ENCODE data around the gene UBE2D2. TPM values are rescaled to one million over a fixed set of nuclear protein-coding genes. Genes with fewer than 3 reads are reported as not detected.
A peak's percentile ranks its signal among the peaks of the same experiment; 100 is the strongest.

The UBE2D2 gene
- total and polyA plus RNA-seq, 10 of the 15 experiments (the other 5 are each of a cell fraction or from before 2014, with no cell fraction given), result 58.6 to 245 (median 128) TPM

- TF ChIP-seq PBX3 (IDR thresholded peaks at IDR 0.05; ENCODE audit: insufficient replicate concordance, low read depth, low read length) (no peak), RBBP5 (conservative IDR thresholded peaks at IDR 0.05) (no peak), BRCA1 (IDR thresholded peaks at IDR 0.05; ENCODE audit: low read depth, low read length) (no peak), ZNF207 (IDR thresholded peaks at IDR 0.05; ENCODE audit: borderline replicate concordance) (0 out of 2 replicates have a peak, but pooled peaks have one; percentile 43), EGR1 (IDR thresholded peaks at IDR 0.05; ENCODE audit: borderline replicate concordance in 1 of 2, low read depth in 2 of 2, low read length in 2 of 2) (peak in 1 of 2 experiments; percentile 40; a peak in 1 of 3 replicates), BACH1 (IDR thresholded peaks at IDR 0.05; ENCODE audit: borderline replicate concordance) (no peak), ZBED1 (IDR thresholded peaks at IDR 0.05; ENCODE audit: borderline replicate concordance) (no peak), ETV6 (conservative IDR thresholded peaks at IDR 0.05 in 1 of 2, IDR thresholded peaks at IDR 0.05 in 1 of 2; ENCODE audit: borderline replicate concordance in 1 of 2, low read depth in 1 of 2) (no peak), SIN3A (IDR thresholded peaks at IDR 0.05; ENCODE audit: low read depth, low read length) (no peak), JUND (IDR thresholded peaks at IDR 0.05; ENCODE audit: low read depth, low read length) (no peak), ATF7 (IDR thresholded peaks at IDR 0.05; ENCODE audit: low read depth) (no peak), KLF5 (IDR thresholded peaks at IDR 0.05; ENCODE audit: partially characterized antibody) (no peak), CBFB (IDR thresholded peaks at IDR 0.05; ENCODE audit: low read depth) (peak; percentile 46; the same call in 1 of the 2 replicates), RAD21 (IDR thresholded peaks at IDR 0.05; ENCODE audit: insufficient read depth, low read depth, low read length) (no peak)
- TF ChIP-seq, protein P1, sequence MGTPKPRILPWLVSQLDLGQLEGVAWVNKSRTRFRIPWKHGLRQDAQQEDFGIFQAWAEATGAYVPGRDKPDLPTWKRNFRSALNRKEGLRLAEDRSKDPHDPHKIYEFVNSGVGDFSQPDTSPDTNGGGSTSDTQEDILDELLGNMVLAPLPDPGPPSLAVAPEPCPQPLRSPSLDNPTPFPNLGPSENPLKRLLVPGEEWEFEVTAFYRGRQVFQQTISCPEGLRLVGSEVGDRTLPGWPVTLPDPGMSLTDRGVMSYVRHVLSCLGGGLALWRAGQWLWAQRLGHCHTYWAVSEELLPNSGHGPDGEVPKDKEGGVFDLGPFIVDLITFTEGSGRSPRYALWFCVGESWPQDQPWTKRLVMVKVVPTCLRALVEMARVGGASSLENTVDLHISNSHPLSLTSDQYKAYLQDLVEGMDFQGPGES (IDR thresholded peaks at IDR 0.05), result no peak
- TF ChIP-seq, protein P2, sequence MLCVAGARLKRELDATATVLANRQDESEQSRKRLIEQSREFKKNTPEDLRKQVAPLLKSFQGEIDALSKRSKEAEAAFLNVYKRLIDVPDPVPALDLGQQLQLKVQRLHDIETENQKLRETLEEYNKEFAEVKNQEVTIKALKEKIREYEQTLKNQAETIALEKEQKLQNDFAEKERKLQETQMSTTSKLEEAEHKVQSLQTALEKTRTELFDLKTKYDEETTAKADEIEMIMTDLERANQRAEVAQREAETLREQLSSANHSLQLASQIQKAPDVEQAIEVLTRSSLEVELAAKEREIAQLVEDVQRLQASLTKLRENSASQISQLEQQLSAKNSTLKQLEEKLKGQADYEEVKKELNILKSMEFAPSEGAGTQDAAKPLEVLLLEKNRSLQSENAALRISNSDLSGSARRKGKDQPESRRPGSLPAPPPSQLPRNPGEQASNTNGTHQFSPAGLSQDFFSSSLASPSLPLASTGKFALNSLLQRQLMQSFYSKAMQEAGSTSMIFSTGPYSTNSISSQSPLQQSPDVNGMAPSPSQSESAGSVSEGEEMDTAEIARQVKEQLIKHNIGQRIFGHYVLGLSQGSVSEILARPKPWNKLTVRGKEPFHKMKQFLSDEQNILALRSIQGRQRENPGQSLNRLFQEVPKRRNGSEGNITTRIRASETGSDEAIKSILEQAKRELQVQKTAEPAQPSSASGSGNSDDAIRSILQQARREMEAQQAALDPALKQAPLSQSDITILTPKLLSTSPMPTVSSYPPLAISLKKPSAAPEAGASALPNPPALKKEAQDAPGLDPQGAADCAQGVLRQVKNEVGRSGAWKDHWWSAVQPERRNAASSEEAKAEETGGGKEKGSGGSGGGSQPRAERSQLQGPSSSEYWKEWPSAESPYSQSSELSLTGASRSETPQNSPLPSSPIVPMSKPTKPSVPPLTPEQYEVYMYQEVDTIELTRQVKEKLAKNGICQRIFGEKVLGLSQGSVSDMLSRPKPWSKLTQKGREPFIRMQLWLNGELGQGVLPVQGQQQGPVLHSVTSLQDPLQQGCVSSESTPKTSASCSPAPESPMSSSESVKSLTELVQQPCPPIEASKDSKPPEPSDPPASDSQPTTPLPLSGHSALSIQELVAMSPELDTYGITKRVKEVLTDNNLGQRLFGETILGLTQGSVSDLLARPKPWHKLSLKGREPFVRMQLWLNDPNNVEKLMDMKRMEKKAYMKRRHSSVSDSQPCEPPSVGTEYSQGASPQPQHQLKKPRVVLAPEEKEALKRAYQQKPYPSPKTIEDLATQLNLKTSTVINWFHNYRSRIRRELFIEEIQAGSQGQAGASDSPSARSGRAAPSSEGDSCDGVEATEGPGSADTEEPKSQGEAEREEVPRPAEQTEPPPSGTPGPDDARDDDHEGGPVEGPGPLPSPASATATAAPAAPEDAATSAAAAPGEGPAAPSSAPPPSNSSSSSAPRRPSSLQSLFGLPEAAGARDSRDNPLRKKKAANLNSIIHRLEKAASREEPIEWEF (IDR thresholded peaks at IDR 0.05; ENCODE audit: insufficient replicate concordance, low read depth, low read length), result no peak
- TF ChIP-seq, protein P3, sequence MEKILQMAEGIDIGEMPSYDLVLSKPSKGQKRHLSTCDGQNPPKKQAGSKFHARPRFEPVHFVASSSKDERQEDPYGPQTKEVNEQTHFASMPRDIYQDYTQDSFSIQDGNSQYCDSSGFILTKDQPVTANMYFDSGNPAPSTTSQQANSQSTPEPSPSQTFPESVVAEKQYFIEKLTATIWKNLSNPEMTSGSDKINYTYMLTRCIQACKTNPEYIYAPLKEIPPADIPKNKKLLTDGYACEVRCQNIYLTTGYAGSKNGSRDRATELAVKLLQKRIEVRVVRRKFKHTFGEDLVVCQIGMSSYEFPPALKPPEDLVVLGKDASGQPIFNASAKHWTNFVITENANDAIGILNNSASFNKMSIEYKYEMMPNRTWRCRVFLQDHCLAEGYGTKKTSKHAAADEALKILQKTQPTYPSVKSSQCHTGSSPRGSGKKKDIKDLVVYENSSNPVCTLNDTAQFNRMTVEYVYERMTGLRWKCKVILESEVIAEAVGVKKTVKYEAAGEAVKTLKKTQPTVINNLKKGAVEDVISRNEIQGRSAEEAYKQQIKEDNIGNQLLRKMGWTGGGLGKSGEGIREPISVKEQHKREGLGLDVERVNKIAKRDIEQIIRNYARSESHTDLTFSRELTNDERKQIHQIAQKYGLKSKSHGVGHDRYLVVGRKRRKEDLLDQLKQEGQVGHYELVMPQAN (conservative IDR thresholded peaks at IDR 0.05), result no peak
- TF ChIP-seq, protein P4, sequence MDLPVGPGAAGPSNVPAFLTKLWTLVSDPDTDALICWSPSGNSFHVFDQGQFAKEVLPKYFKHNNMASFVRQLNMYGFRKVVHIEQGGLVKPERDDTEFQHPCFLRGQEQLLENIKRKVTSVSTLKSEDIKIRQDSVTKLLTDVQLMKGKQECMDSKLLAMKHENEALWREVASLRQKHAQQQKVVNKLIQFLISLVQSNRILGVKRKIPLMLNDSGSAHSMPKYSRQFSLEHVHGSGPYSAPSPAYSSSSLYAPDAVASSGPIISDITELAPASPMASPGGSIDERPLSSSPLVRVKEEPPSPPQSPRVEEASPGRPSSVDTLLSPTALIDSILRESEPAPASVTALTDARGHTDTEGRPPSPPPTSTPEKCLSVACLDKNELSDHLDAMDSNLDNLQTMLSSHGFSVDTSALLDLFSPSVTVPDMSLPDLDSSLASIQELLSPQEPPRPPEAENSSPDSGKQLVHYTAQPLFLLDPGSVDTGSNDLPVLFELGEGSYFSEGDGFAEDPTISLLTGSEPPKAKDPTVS (IDR thresholded peaks at IDR 0.05; ENCODE audit: low read depth, low read length), result no peak
Observed at GRCh38 chr5:139638090-139638735, 77.1 kb downstream of the UBE2D2 start (continued).
